ENCODE measurements around the gene SPOPL. TPM values are rescaled to one million over a fixed set of nuclear protein-coding genes. Genes with fewer than 3 reads are reported as not detected.
"Not testable (repeated sequence)": the region's sequence is repeated elsewhere in the genome, so short reads cannot be mapped to it uniquely, and the experiment has no call there.

The SPOPL gene
- total and polyA plus RNA-seq, 2 of the 4 experiments (the other 2 are of a cell fraction): 4.8 to 20.3 TPM

DNA sequence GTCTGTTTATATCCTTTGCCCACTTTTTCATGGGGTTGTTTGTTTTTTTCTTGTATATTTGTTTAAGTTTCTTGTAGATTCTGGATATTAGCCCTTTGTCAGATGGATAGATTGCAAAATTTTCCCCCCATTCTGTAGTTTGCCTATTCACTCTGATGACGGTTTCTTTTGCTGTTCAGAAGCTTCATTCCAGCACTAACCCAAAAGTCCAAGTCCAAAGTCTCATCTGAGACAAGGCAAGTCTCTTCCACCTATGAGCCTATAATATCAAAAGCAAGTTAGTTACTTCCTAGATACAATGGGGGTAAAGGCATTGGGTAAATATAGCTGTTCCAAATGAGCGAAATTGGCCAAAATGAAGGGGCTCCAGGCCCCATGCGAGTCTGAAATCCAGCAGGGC lies 38.9 kb upstream of the SPOPL start:
- in situ Hi-C loops (cut with MboI; ENCODE audit: low sequenced_read_pairs); ATAC-seq (ENCODE audit: low read depth); intact Hi-C loops (cut with micrococcal nuclease); H2AK9ac ChIP-seq (replicated peaks; ENCODE audit: low read depth, low read length, poor library complexity); H2BK20ac ChIP-seq (ENCODE audit: low read depth, low read length); H3K4me2 ChIP-seq (ENCODE audit: low read depth, low read length); H3K79me1 ChIP-seq (ENCODE audit: low read depth in 1 of 2, low read length in 2 of 2); H2AK5ac ChIP-seq (ENCODE audit: low read depth, low read length); H4K20me1 ChIP-seq (ENCODE audit: insufficient read depth, low read length); H3K27ac ChIP-seq (ENCODE audit: insufficient read depth, low read length); H3K9ac ChIP-seq (ENCODE audit: low read depth, low read length); H3K9me1 ChIP-seq (ENCODE audit: insufficient read depth, low read length); H3K4me3 ChIP-seq (ENCODE audit: insufficient read depth, low read depth, low read length); H2BK15ac ChIP-seq (ENCODE audit: low read depth, low read length); H4K8ac ChIP-seq (ENCODE audit: low read depth in 2 of 2, low read length in 2 of 2); H3K4ac ChIP-seq (ENCODE audit: low read depth, low read length); H3K56ac ChIP-seq (ENCODE audit: extremely low read depth, insufficient read depth, low read length); BruUV-seq (replicated peaks); POLR2A ChIA-PET (ENCODE audit: unreplicated experiment); H2BK5ac ChIP-seq (ENCODE audit: low read depth, low read length, poor library complexity, severe bottlenecking); H2AFZ ChIP-seq (replicated peaks; ENCODE audit: low read length, poor library complexity); H4K91ac ChIP-seq (ENCODE audit: insufficient read depth, low read depth, low read length); dilution Hi-C loops (cut with HindIII; ENCODE audit: low sequenced_read_pairs, unreplicated experiment); H4K5ac ChIP-seq (ENCODE audit: low read depth, low read length); DNase-seq; H3K23ac ChIP-seq (ENCODE audit: low read depth, low read length); H3K14ac ChIP-seq (replicated peaks; ENCODE audit: low read depth, low read length); H2BK120ac ChIP-seq (ENCODE audit: low read depth, low read length); H3K36me3 ChIP-seq (ENCODE audit: control insufficient read depth, insufficient read depth, low read length); CTCF ChIA-PET; H3K4me1 ChIP-seq (ENCODE audit: control insufficient read depth, insufficient read depth, low read length); H3K18ac ChIP-seq (ENCODE audit: low read depth, low read length); H3K9me3 ChIP-seq (ENCODE audit: control insufficient read depth, insufficient read depth, low read length); H3K27me3 ChIP-seq (ENCODE audit: control insufficient read depth, insufficient read depth, low read length): not testable (repeated sequence)
- WGBS, 2 experiments (ENCODE audit: extremely low coverage in 2 of 2, insufficient read length in 1 of 2): no CpG with 5 or more reads among the region's 3 CpGs
